GM11168 (cell line): ENCODE results near the gene ZKSCAN3.

Experiments
- in situ Hi-C: fragments of 300-500 bp; cut with MboI; formaldehyde crosslinking; loops from one replicate; pipeline ENCODE4 v1.12.0; 2022; ENCODE audit warnings: low sequenced_read_pairs; ENCODE audit not compliant: unreplicated experiment

ZKSCAN3 gene

DNA sequence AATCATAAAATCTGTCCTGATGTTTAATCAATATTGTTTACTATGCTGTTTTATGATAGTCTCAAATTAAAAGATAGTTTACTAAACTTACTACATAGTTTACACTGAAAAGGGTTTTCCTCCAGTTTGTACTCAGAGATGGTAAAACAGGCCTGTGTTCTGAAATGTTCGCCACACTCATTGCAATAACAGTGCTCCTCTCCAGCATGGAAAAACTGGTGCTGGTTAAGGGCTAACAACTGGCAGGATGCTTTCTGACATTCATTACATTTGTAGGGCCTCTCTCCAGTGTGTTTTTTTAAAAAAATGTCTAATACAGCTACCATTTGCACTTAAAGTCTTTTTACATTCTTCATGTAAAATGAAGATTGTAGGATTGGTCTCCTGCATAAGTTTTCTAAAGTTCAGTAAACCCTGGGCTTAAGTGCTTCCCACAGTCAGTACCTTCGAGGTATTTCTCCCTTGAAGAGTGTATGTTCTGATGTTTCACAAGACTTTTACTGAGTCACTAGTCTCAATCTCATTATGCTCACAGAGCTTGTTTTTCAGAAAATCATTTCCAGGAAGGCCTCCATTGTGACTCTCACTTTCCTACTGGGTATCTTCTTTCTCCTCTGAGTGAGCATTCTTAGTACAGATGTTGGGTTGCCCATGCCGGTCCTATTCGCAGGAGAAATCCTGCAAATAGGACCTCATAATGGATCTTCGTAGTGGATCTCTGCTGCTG is 58.5 kb downstream of the ZKSCAN3 start:
- in situ Hi-C loops, result no loop called here

DNA sequence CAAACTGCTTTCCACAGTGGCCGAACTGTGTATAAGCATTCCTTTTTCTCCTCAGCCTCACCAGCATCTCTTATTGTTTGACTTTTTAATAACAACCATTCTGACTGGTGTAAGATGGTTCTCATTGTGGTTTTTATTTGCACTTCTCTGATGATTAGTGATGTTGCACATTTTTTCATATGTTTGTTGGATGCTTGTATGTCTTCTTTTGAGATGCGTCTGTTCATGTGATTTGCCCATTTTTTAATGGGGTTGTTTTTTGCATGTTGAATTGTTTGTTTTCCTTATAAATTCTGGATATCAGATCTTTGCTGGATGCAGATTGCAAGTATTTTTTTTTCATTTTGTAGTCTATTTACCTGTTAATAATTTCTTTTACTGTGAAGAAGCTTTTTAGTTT is 61.0 kb downstream of the ZKSCAN3 start:
- in situ Hi-C loops, result no loop called here

- in situ Hi-C loops, result no loop called here
These were observed 63.9 kb downstream of the ZKSCAN3 start for GRCh38 chr6:28413681-28414080.
